Large intestine (tissue), 3 donors: Measurements from ENCODE around the gene SETD7. TPM values are rescaled to one million over a fixed set of nuclear protein-coding genes. Genes with fewer than 3 reads are reported as not detected.
A peak's percentile ranks its signal among the peaks of the same experiment; 100 is the strongest.

Source experiments
- DNase-seq, 2 donors: peaks; one replicate each; pipeline versions ENCODE4 v3.0.0 to v3.0.0-alpha.2; 2013
- H3K27ac ChIP-seq: one replicate; pipeline ENCODE4 v1.5.1; 2013; ENCODE audit warnings: low read length
- H3K27me3 ChIP-seq: 2 replicates; pipeline ENCODE4 v1.6.1; 2013; ENCODE audit warnings: low read length; ENCODE audit not compliant: control insufficient read depth, insufficient read depth
- H3K36me3 ChIP-seq: 2 replicates; pipeline ENCODE4 v1.6.1; 2013; ENCODE audit warnings: low read length; ENCODE audit not compliant: control insufficient read depth, insufficient read depth
- H3K4me1 ChIP-seq: one replicate; pipeline ENCODE4 v1.6.1; 2013; ENCODE audit warnings: low read length; ENCODE audit not compliant: control insufficient read depth, insufficient read depth
- H3K4me3 ChIP-seq: one replicate; pipeline ENCODE4 v1.5.1; 2013; ENCODE audit warnings: low read length
- H3K9me3 ChIP-seq: one replicate; pipeline ENCODE4 v1.6.1; 2013; ENCODE audit warnings: mild to moderate bottlenecking, low read depth, low read length, moderate library complexity; ENCODE audit not compliant: control insufficient read depth
- WGBS: methylation state at CpG from one replicate; pipeline ENCODE4 v1.1.5; 2013; ENCODE audit warnings: low lambda C conversion rate; ENCODE audit not compliant: insufficient coverage; 5-methylcytosine and 5-hydroxymethylcytosine counted together
- polyA plus RNA-seq: library from polyadenylated mRNA; unstranded; fragments of 120-200 nt; gene quantifications from one replicate; pipeline ENCODE4 v1.2.1, GENCODE V29; 2013

SETD7 gene
- polyA plus RNA-seq, 1 donor: 6.1 TPM

- Histone ChIP-seq H3K36me3 (no peaks in the 10 kb centered on the region), H3K4me1 (no peaks in the 10 kb centered on the region), H3K9me3 (no peaks in the 10 kb centered on the region), H3K4me3 (no peak overlapping the region), H3K27ac (no peak overlapping the region), H3K27me3 (no peaks in the 10 kb centered on the region)
- DNase-seq: no peak
- WGBS: 100% methylated on average over 1 of the region's 4 CpGs
Observed at GRCh38 chr4:139493176-139493575, 62.8 kb downstream of the SETD7 start.

- no peaks in the 10 kb centered on the region for H3K9me3 ChIP-seq
- no peaks in the 10 kb centered on the region for H3K27me3 ChIP-seq
- H3K4me3 ChIP-seq: no peak overlapping the region
- H3K4me1 ChIP-seq: no peaks in the 10 kb centered on the region
- DNase-seq: no peak
- no peaks in the 10 kb centered on the region for H3K36me3 ChIP-seq
- WGBS: 56% methylated on average over 2 of the region's 2 CpGs
- no peak overlapping the region for H3K27ac ChIP-seq
Observed at GRCh38 chr4:139492429-139492828, 63.6 kb downstream of the SETD7 start.

GRCh38 chr4:139489638-139490037, 66.4 kb downstream of the SETD7 start:
- Histone ChIP-seq H3K27ac (no peak overlapping the region), H3K4me1 (no peaks in the 10 kb centered on the region), H3K4me3 (no peak overlapping the region), H3K36me3 (no peaks in the 10 kb centered on the region), H3K27me3 (no peaks in the 10 kb centered on the region), H3K9me3 (no peaks in the 10 kb centered on the region)
- no peak for DNase-seq

GRCh38 chr4:139488442-139488841, 67.6 kb downstream of the SETD7 start:
- no peaks in the 10 kb centered on the region for H3K36me3 ChIP-seq
- H3K27ac ChIP-seq: no peak overlapping the region
- H3K27me3 ChIP-seq: no peaks in the 10 kb centered on the region
- DNase-seq: no peak
- H3K4me1 ChIP-seq: no peaks in the 10 kb centered on the region
- no peak overlapping the region for H3K4me3 ChIP-seq
- H3K9me3 ChIP-seq: no peaks in the 10 kb centered on the region
- WGBS: no CpG with 5 or more reads among the region's 3 CpGs

GRCh38 chr4:139484783-139485311, 71.2 kb downstream of the SETD7 start:
- no peaks in the 10 kb centered on the region for H3K9me3 ChIP-seq
- no peak overlapping the region for H3K4me3 ChIP-seq
- WGBS: no CpG with 5 or more reads among the region's 11 CpGs
- no peak overlapping the region for H3K27ac ChIP-seq
- no peaks in the 10 kb centered on the region for H3K4me1 ChIP-seq
- no peaks in the 10 kb centered on the region for H3K27me3 ChIP-seq
- peak in 1 of 2 donors; percentile 5 for DNase-seq
- no peaks in the 10 kb centered on the region for H3K36me3 ChIP-seq

GRCh38 chr4:139483000-139483399, 73.0 kb downstream of the SETD7 start:
- Histone ChIP-seq H3K9me3 (no peaks in the 10 kb centered on the region), H3K27me3 (no peaks in the 10 kb centered on the region), H3K36me3 (no peaks in the 10 kb centered on the region), H3K4me1 (no peaks in the 10 kb centered on the region), H3K27ac (no peak overlapping the region), H3K4me3 (no peak overlapping the region)
- no peak for DNase-seq
- no CpG with 5 or more reads among the region's 3 CpGs for WGBS

GRCh38 chr4:139481465-139481864, 74.6 kb downstream of the SETD7 start:
- DNase-seq: no peak
- Histone ChIP-seq H3K9me3 (no peaks in the 10 kb centered on the region), H3K27me3 (no peaks in the 10 kb centered on the region), H3K4me3 (no peak overlapping the region), H3K27ac (no peak overlapping the region), H3K36me3 (peaks cover 2% of the 10 kb centered on the region), H3K4me1 (no peaks in the 10 kb centered on the region)
- no CpG with 5 or more reads among the region's 1 CpG for WGBS

- 100% methylated on average over 1 of the region's 4 CpGs for WGBS
- Histone ChIP-seq H3K36me3 (peaks cover 17% of the 10 kb centered on the region), H3K4me3 (no peak overlapping the region), H3K9me3 (no peaks in the 10 kb centered on the region), H3K27me3 (no peaks in the 10 kb centered on the region), H3K27ac (no peak overlapping the region), H3K4me1 (no peaks in the 10 kb centered on the region)
- no peak for DNase-seq
Observed at GRCh38 chr4:139476363-139476762, 79.7 kb downstream of the SETD7 start.

GRCh38 chr4:139472852-139473251, 83.2 kb downstream of the SETD7 start:
- no peak for DNase-seq
- Histone ChIP-seq H3K4me1 (no peaks in the 10 kb centered on the region), H3K9me3 (peaks cover 7% of the 10 kb centered on the region), H3K27me3 (no peaks in the 10 kb centered on the region), H3K4me3 (no peak overlapping the region), H3K36me3 (peaks cover 20% of the 10 kb centered on the region), H3K27ac (no peak overlapping the region)
- no CpG with 5 or more reads among the region's 3 CpGs for WGBS

- no peak overlapping the region for H3K27ac ChIP-seq
- no peaks in the 10 kb centered on the region for H3K4me1 ChIP-seq
- peaks cover 10% of the 10 kb centered on the region for H3K9me3 ChIP-seq
- H3K4me3 ChIP-seq: no peak overlapping the region
- H3K27me3 ChIP-seq: no peaks in the 10 kb centered on the region
- H3K36me3 ChIP-seq: peaks cover 18% of the 10 kb centered on the region
- WGBS: no CpG with 5 or more reads among the region's 6 CpGs
- no peak for DNase-seq
Observed at GRCh38 chr4:139470997-139471665, 84.9 kb downstream of the SETD7 start.

- H3K9me3 ChIP-seq: peaks cover 10% of the 10 kb centered on the region
- H3K27me3 ChIP-seq: no peaks in the 10 kb centered on the region
- no peak overlapping the region for H3K4me3 ChIP-seq
- no peak for DNase-seq
- H3K36me3 ChIP-seq: peaks cover 18% of the 10 kb centered on the region
- H3K4me1 ChIP-seq: no peaks in the 10 kb centered on the region
- H3K27ac ChIP-seq: no peak overlapping the region
Observed at GRCh38 chr4:139470295-139470694, 85.7 kb downstream of the SETD7 start.
